MM.1S (cell line): ENCODE measurements around the gene TRIM45.

Source experiments
- CTCF ChIP-seq: fragments of 300-600 bp; sonication (generic); IDR thresholded peaks from 2 replicates; pipeline ENCODE4 v1.5.1; 2016; ENCODE audit warnings: antibody characterized with exemption, low read length, mixed read lengths
- EZH2 ChIP-seq: fragments of 300-600 bp; sonication (generic); optimal IDR thresholded peaks from 2 replicates; pipeline ENCODE3; 2017; ENCODE audit warnings: low read depth, mild to moderate bottlenecking, antibody characterized with exemption, low read length, mixed read lengths

- TF ChIP-seq CTCF (no peak), EZH2 (no peak)
Measured at GRCh38 chr1:117138106-117138505, 16.6 kb upstream of the TRIM45 start.
